CD4-positive, alpha-beta T cell (primary cell): ENCODE measurements around the gene FOXP4. TPM values are rescaled to one million over a fixed set of nuclear protein-coding genes. Genes with fewer than 3 reads are reported as not detected.

Source experiments
- ATAC-seq: fragments of 200-7000 bp; cut with Tn5 transposase; one replicate; pipeline ENCODE4 v1.10.0; 2022; ENCODE audit warnings: mild to moderate bottlenecking; ENCODE audit not compliant: poor library complexity
- CTCF ChIA-PET: fragments of 350-600 bp; sonication (Branson Sonifier 250); formaldehyde crosslinking; loops from one replicate; lab custom pipeline; 2021; ENCODE audit warnings: antibody characterized with exemption, inconsistent platforms; lab: Charles Lee
- POLR2A ChIA-PET: fragments of 350-600 bp; sonication (Branson Sonifier 250); formaldehyde crosslinking; loops from one replicate; lab custom pipeline; 2021; ENCODE audit warnings: antibody characterized with exemption, inconsistent platforms; lab: Charles Lee
- DNase-seq, 14 experiments: peaks; one replicate each; pipeline ENCODE4 v3.0.0-alpha.2; 2013 to 2020; ENCODE audit warnings: mixed read lengths in 2 of 14
- H3K27ac ChIP-seq, 2 donors: one replicate each; pipeline versions ENCODE4 v1.5.1 to v1.7.0; 2013; ENCODE audit warnings: low read length in 2 of 2, low read depth in 1 of 2, mild to moderate bottlenecking in 1 of 2
- H3K27me3 ChIP-seq, 2 experiments: 1 replicate in 1 of 2; 2 replicates in 1 of 2; pipeline versions ENCODE4 v1.6.1 to v1.7.0; 2013; ENCODE audit warnings: low read length in 2 of 2, control low read depth in 1 of 2, mild to moderate bottlenecking in 1 of 2, moderate library complexity in 1 of 2; ENCODE audit not compliant: insufficient read depth in 2 of 2, control insufficient read depth in 1 of 2
- H3K36me3 ChIP-seq: one replicate; pipeline ENCODE4 v1.6.1; 2013; ENCODE audit warnings: low read length, control low read depth; ENCODE audit not compliant: insufficient read depth
- H3K4me1 ChIP-seq: one replicate; pipeline ENCODE4 v1.6.1; 2013; ENCODE audit warnings: low read length, control low read depth; ENCODE audit not compliant: insufficient read depth
- H3K4me3 ChIP-seq: one replicate; pipeline ENCODE4 v1.5.1; 2013; ENCODE audit warnings: mild to moderate bottlenecking, low read length, moderate library complexity
- H3K9me3 ChIP-seq, 2 experiments: 1 replicate in 1 of 2; 2 replicates in 1 of 2; pipeline versions ENCODE4 v1.6.1 to v1.7.0; 2013; ENCODE audit warnings: low read length in 2 of 2, mild to moderate bottlenecking in 2 of 2, control low read depth in 1 of 2, moderate library complexity in 1 of 2; ENCODE audit not compliant: control insufficient read depth in 1 of 2, insufficient read depth in 1 of 2
- H3K27ac Mint-ChIP-seq: one replicate; pipeline ENCODE4 v1.8.0; 2020; ENCODE audit warnings: mixed read lengths
- H3K27me3 Mint-ChIP-seq: one replicate; pipeline ENCODE4 v1.8.0; 2021; ENCODE audit warnings: mixed read lengths
- H3K36me3 Mint-ChIP-seq: one replicate; pipeline ENCODE4 v1.8.0; 2021; ENCODE audit warnings: low read depth, mixed read lengths
- H3K4me1 Mint-ChIP-seq: one replicate; pipeline ENCODE4 v1.8.0; 2021; ENCODE audit warnings: low read depth, mixed read lengths
- H3K4me3 Mint-ChIP-seq: one replicate; pipeline ENCODE4 v1.8.0; 2020; ENCODE audit warnings: mild to moderate bottlenecking, mixed read lengths
- H3K9me3 Mint-ChIP-seq: one replicate; pipeline ENCODE4 v1.8.0; 2020; ENCODE audit warnings: mixed read lengths
- intact Hi-C, 2 experiments: fragments of 100-400 bp; cut with DNase I in 1 of 2; cut with micrococcal nuclease in 1 of 2; formaldehyde crosslinking; loops; one replicate each; pipeline versions ENCODE4 v1.15.1 to v1.9.0; 2023 to 2025; cut with DNase I, micrococcal nuclease
- total RNA-seq, 174 experiments: library from RNA in 2 of 174; stranded (reverse) in 2 of 174; gene quantifications; one replicate each; pipeline ENCODE4 v1.2.3 and lab custom pipeline; 2021 to 2026
- TF ChIP-seq, protein P1 (sequence below): fragments of 200-600 bp; IDR thresholded peaks from one replicate; pipeline ENCODE4 v1.8.0; 2022; ENCODE audit warnings: antibody characterized with exemption, mild to moderate bottlenecking

The FOXP4 gene
- total RNA-seq, 2 experiments from 2014 or later: 3.7 to 3.9 TPM

GRCh38 chr6:41594766-41595165, 48.6 kb downstream of the FOXP4 start:
- no peak for ATAC-seq
- POLR2A ChIA-PET: no interaction called here

DNA sequence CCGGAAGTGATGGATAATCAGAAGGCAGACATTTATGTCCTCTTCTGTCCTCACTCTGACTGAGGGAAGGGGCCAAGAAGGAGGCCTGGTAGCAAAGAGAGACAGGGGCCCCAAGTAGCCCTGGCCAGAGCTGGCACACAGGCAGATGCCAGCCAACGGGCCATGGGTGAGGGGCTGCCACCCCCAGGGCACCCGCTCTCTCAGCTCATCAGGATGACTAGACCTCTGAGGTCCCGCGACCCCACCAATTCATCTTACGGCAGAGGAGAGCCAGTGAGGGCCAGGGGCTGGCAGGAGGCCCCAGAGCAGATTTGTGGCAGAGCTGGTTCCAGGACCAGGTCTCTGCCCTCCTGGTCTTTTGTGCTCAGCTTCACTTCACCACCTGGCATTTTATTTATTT, 49.0 kb downstream of the FOXP4 start:
- no peaks in the 10 kb centered on the region for H3K27me3 Mint-ChIP-seq
- Histone ChIP-seq H3K36me3 (peaks cover 8% of the 10 kb centered on the region), H3K27me3 (no peaks in the 10 kb centered on the region), H3K27ac (no peak overlapping the region), H3K4me3 (no peak overlapping the region), H3K4me1 (peaks cover 5% of the 10 kb centered on the region), H3K9me3 (no peaks in the 10 kb centered on the region)
- H3K36me3 Mint-ChIP-seq: peaks cover 5% of the 10 kb centered on the region
- ChIA-PET CTCF (no interaction called here), POLR2A (no interaction called here)
- no peak overlapping the region for H3K27ac Mint-ChIP-seq
- no peak for DNase-seq
- intact Hi-C loops: no loop called here
- TF ChIP-seq, protein P1, sequence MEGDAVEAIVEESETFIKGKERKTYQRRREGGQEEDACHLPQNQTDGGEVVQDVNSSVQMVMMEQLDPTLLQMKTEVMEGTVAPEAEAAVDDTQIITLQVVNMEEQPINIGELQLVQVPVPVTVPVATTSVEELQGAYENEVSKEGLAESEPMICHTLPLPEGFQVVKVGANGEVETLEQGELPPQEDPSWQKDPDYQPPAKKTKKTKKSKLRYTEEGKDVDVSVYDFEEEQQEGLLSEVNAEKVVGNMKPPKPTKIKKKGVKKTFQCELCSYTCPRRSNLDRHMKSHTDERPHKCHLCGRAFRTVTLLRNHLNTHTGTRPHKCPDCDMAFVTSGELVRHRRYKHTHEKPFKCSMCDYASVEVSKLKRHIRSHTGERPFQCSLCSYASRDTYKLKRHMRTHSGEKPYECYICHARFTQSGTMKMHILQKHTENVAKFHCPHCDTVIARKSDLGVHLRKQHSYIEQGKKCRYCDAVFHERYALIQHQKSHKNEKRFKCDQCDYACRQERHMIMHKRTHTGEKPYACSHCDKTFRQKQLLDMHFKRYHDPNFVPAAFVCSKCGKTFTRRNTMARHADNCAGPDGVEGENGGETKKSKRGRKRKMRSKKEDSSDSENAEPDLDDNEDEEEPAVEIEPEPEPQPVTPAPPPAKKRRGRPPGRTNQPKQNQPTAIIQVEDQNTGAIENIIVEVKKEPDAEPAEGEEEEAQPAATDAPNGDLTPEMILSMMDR: no peak
- no peak overlapping the region for H3K4me3 Mint-ChIP-seq
- no peaks in the 10 kb centered on the region for H3K9me3 Mint-ChIP-seq
- no peaks in the 10 kb centered on the region for H3K4me1 Mint-ChIP-seq
- ATAC-seq: no peak

More at GRCh38 chr6:41594766-41595165, 48.6 kb downstream of the FOXP4 start:
- Mint-ChIP-seq H3K9me3 (no peaks in the 10 kb centered on the region), H3K4me1 (no peaks in the 10 kb centered on the region), H3K4me3 (no peak overlapping the region), H3K27me3 (no peaks in the 10 kb centered on the region), H3K36me3 (peaks cover 5% of the 10 kb centered on the region), H3K27ac (no peak overlapping the region)
- intact Hi-C loops: loop anchor here in 1 of 2 experiments (5.0 kb wide), 1 partner anchor 47 kb away; the partner anchor contains the start of gene FOXP4
- H3K4me3 ChIP-seq: no peak overlapping the region
- H3K9me3 ChIP-seq: no peaks in the 10 kb centered on the region
- DNase-seq: no peak
- CTCF ChIA-PET: no interaction called here
- TF ChIP-seq, protein P1: no peak
- peaks cover 5% of the 10 kb centered on the region for H3K4me1 ChIP-seq
- no peak overlapping the region for H3K27ac ChIP-seq
- H3K36me3 ChIP-seq: peaks cover 8% of the 10 kb centered on the region
- H3K27me3 ChIP-seq: no peaks in the 10 kb centered on the region

GRCh38 chr6:41596096-41596685, 50.0 kb downstream of the FOXP4 start:
- H3K27ac ChIP-seq: no peak overlapping the region
- H3K27me3 ChIP-seq: no peaks in the 10 kb centered on the region
- peaks cover 5% of the 10 kb centered on the region for H3K4me1 ChIP-seq
- Mint-ChIP-seq H3K4me1 (no peaks in the 10 kb centered on the region), H3K9me3 (no peaks in the 10 kb centered on the region), H3K36me3 (no peaks in the 10 kb centered on the region), H3K27me3 (no peaks in the 10 kb centered on the region), H3K4me3 (no peak overlapping the region), H3K27ac (no peak overlapping the region)
- TF ChIP-seq, protein P1: no peak
- intact Hi-C loops: no loop called here
- H3K4me3 ChIP-seq: no peak overlapping the region
- ChIA-PET CTCF (no interaction called here), POLR2A (no interaction called here)
- no peaks in the 10 kb centered on the region for H3K9me3 ChIP-seq
- DNase-seq (no peak), ATAC-seq (no peak)
- peaks cover 6% of the 10 kb centered on the region for H3K36me3 ChIP-seq
